Measurements from ENCODE around the gene ZNF609. TPM values are rescaled to one million over a fixed set of nuclear protein-coding genes. Genes with fewer than 3 reads are reported as not detected.

Gene ZNF609
- total RNA-seq, 4 donors from 2014 or later = 10.3 to 16.5 (median 12.4) TPM

GRCh38 chr15:64453689-64454037, 6.7 kb upstream of the ZNF609 start:
- no peak overlapping the region for H3K4me3 ChIP-seq
- peaks cover 0 to 3% of the 10 kb centered on the region in 2 donors for H3K4me1 ChIP-seq
- H3K27ac ChIP-seq = no peak overlapping the region
- no peaks in the 10 kb centered on the region for H3K9me3 ChIP-seq
- intact Hi-C loops (cut with DNase I; ENCODE audit: low total_unique reads) (no loop called here), in situ Hi-C loops (cut with MboI; ENCODE audit: low sequenced_read_pairs in 4 of 4) (no loop called here)
- TF ChIP-seq, protein P1, sequence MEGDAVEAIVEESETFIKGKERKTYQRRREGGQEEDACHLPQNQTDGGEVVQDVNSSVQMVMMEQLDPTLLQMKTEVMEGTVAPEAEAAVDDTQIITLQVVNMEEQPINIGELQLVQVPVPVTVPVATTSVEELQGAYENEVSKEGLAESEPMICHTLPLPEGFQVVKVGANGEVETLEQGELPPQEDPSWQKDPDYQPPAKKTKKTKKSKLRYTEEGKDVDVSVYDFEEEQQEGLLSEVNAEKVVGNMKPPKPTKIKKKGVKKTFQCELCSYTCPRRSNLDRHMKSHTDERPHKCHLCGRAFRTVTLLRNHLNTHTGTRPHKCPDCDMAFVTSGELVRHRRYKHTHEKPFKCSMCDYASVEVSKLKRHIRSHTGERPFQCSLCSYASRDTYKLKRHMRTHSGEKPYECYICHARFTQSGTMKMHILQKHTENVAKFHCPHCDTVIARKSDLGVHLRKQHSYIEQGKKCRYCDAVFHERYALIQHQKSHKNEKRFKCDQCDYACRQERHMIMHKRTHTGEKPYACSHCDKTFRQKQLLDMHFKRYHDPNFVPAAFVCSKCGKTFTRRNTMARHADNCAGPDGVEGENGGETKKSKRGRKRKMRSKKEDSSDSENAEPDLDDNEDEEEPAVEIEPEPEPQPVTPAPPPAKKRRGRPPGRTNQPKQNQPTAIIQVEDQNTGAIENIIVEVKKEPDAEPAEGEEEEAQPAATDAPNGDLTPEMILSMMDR (IDR thresholded peaks at IDR 0.05 in 4 of 5, conservative IDR thresholded peaks at IDR 0.05 in 1 of 5) = no peak
- TF ChIP-seq POLR2A (IDR thresholded peaks at IDR 0.05) = no peak
- ATAC-seq (no peak), DNase-seq (no peak)
- no peaks in the 10 kb centered on the region for H3K27me3 ChIP-seq
- H3K36me3 ChIP-seq = peaks cover 0 to 4% of the 10 kb centered on the region in 2 donors

- no peak for ATAC-seq
- intact Hi-C loops (cut with DNase I; ENCODE audit: low total_unique reads) = no loop called here
- no peak overlapping the region for H3K27ac ChIP-seq
- no peaks in the 10 kb centered on the region for H3K9me3 ChIP-seq
- no peaks in the 10 kb centered on the region for H3K36me3 ChIP-seq
- no peak for TF ChIP-seq POLR2A (IDR thresholded peaks at IDR 0.05)
- H3K27me3 ChIP-seq = no peaks in the 10 kb centered on the region
- no peak overlapping the region for H3K4me3 ChIP-seq
- in situ Hi-C loops (cut with MboI; ENCODE audit: low sequenced_read_pairs in 4 of 4) = no loop called here
- H3K4me1 ChIP-seq = peaks cover 0 to 3% of the 10 kb centered on the region in 2 donors
- DNase-seq = no peak
These were observed 6.1 kb upstream of the ZNF609 start for GRCh38 chr15:64454282-64454681.

- TF ChIP-seq POLR2A (IDR thresholded peaks at IDR 0.05) = no peak
- TF ChIP-seq, protein P1 (IDR thresholded peaks at IDR 0.05 in 4 of 5, conservative IDR thresholded peaks at IDR 0.05 in 1 of 5) = no peak
- no peak for ATAC-seq
- Histone ChIP-seq H3K27me3 (no peaks in the 10 kb centered on the region), H3K4me3 (no peak overlapping the region), H3K9me3 (no peaks in the 10 kb centered on the region), H3K27ac (no peak overlapping the region), H3K4me1 (peaks cover 4 to 7% of the 10 kb centered on the region in 2 donors), H3K36me3 (no peaks in the 10 kb centered on the region)
- peak; percentile 14 to 36 for DNase-seq
- in situ Hi-C loops (cut with MboI; ENCODE audit: low sequenced_read_pairs in 4 of 4) (no loop called here), intact Hi-C loops (cut with DNase I; ENCODE audit: low total_unique reads) (no loop called here)
These were observed 4.4 kb upstream of the ZNF609 start for GRCh38 chr15:64455961-64456371.

DNA sequence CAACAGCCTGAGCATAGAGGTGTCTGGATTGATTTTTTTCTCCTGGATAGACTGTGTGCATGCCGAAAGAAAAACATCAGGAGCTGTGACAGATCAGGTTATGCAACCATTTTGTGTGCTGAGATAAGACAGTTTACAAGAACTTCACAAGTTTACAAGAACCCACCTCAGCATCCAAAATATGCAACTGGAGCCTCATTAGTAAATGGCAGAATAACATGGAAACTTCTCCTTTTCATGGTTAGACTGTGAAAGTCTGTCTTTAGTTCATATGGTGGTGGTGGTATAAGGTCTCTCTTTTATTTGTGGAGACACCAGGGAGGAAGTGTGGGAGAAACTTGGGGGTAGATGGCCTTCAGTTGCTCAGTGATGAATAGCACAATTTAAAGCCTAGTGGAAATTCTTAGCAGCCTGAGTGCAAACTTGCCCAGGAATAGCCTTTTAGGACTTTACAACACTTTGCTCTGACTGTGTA, 3.7 kb upstream of the ZNF609 start:
- Histone ChIP-seq H3K4me1 (peaks cover 8 to 11% of the 10 kb centered on the region in 2 donors), H3K27ac (no peak overlapping the region), H3K36me3 (no peaks in the 10 kb centered on the region), H3K9me3 (no peaks in the 10 kb centered on the region), H3K4me3 (no peak overlapping the region), H3K27me3 (no peaks in the 10 kb centered on the region)
- in situ Hi-C loops (cut with MboI; ENCODE audit: low sequenced_read_pairs in 4 of 4) = no loop called here
- no peak for TF ChIP-seq POLR2A (IDR thresholded peaks at IDR 0.05)
- TF ChIP-seq, protein P1 (IDR thresholded peaks at IDR 0.05 in 4 of 5, conservative IDR thresholded peaks at IDR 0.05 in 1 of 5) = no peak
- intact Hi-C loops (cut with DNase I; ENCODE audit: low total_unique reads) = no loop called here
- no peak for DNase-seq
- ATAC-seq = no peak

DNA sequence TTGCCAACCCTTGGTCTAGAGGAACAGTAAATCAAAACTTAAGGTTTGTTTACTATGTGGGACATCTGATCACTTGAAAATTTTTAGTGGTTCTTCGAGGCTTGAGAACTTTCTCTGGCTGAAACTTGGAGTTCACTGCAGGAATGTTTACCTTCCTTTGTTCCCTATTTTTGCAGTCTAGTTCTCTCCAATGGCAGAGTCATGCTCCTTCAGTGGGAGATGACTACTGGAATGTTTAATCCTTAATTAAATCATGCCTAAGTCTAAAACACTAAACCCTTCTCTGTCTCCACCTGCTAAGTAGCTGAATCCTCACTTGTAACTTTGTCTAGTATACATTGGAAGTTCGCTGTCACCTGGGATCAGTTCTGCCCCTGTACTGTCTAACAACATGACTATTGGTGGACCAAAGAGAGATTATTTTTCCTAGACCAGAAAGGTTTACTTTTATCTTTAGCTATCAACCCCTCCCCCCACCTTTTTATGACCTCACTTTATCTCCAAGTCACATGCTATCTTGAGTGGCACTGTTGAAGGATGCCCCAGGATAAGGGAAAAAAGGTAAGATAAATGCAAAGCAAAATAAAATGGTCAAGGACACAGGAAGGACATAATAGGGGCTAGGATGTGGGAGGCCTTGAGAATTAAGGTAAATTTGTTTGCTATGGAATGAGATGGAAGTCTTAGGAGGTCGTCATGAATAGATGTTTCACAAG, 1.2 kb upstream of the ZNF609 start:
- Histone ChIP-seq H3K27ac (peak overlapping the region in 3 of 4 donors; percentile 85 to 91 (median 90)), H3K4me3 (no peak overlapping the region), H3K9me3 (no peaks in the 10 kb centered on the region), H3K36me3 (no peaks in the 10 kb centered on the region), H3K4me1 (peaks cover 33 to 36% of the 10 kb centered on the region in 2 donors), H3K27me3 (no peaks in the 10 kb centered on the region)
- in situ Hi-C loops (cut with MboI; ENCODE audit: low sequenced_read_pairs in 4 of 4) = no loop called here
- intact Hi-C loops (cut with DNase I; ENCODE audit: low total_unique reads) = no loop called here
- no peak for TF ChIP-seq POLR2A (IDR thresholded peaks at IDR 0.05)
- TF ChIP-seq, protein P1 (IDR thresholded peaks at IDR 0.05 in 4 of 5, conservative IDR thresholded peaks at IDR 0.05 in 1 of 5) = no peak
- DNase-seq = no peak
- no peak for ATAC-seq

All from gastrocnemius medialis (tissue), 4 donors.